ENCODE measurements around the gene DOCK7.
A peak's percentile ranks its signal among the peaks of the same experiment; 100 is the strongest.

Gene DOCK7

GRCh38 chr1:62436039-62436465, 252.1 kb downstream of the DOCK7 start:
- DNase-seq (ENCODE audit: low read depth) = no peak
- peak overlapping the region; percentile 91 for H3K4me3 ChIP-seq (ENCODE audit: control insufficient read depth, low read depth, low read length)
- TF ChIP-seq CTCF (conservative IDR thresholded peaks at IDR 0.05; ENCODE audit: control insufficient read depth, insufficient read depth, low read depth, low read length) = no peak

DNA sequence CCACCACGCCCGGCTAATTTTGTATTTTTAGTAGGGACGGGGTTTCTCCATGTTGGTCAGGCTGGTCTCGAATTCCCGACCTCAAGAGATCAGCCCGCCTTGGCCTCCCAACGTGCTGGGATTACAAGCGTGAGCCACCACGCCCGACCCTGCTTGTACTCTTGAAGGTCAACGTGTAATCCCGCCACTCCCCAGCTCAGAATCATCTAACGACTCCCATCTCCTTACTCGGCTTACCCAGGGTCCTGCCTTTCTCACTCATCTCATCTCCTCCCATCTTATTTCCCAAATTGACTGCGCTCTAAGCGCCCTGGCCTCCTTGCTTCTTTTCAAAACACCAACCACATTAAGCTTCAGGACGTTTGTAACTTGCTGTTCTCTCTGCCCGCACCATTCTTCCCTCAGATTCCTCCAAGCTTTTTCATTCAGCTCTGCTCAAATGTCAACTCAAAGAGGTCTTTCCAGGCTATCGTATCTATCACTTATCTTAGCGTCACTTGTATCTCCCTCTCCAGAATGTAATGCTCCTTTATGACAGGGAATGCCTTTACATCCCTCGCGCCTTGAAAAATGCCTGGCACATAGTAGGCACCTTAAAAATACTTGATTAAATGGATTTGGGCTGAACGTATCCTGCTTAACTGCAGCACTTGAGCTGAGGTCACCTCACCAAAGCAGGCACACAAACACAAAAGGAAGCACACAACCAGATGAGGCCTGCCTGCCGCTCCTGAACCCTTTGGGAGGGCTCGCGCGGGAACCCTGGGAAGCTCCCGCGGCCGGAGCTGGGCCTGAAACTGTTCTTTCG, 252.8 kb downstream of the DOCK7 start:
- no peak for TF ChIP-seq CTCF (conservative IDR thresholded peaks at IDR 0.05; ENCODE audit: control insufficient read depth, insufficient read depth, low read depth, low read length)
- DNase-seq (ENCODE audit: low read depth) = no peak
- H3K4me3 ChIP-seq (ENCODE audit: control insufficient read depth, low read depth, low read length) = peak overlapping the region; percentile 91

DNA sequence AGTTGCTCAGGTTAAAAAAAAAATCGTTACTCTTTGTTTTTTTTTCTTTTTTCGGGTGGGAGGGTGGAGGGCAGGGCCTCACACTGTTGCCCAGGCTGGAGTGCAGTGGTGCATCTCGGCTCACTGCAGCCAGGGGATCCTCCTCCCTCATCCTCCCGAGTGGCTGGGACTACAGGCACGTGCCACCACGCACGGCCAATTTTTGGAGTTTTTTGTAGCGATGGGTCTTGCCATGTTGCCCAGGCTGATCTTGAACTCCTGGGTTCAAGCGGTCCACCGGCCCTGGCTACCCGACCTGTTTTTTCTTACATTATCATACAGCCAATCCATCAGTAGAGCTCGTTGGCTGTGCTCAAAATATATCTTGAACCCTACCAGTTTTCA, 253.6 kb downstream of the DOCK7 start:
- H3K4me3 ChIP-seq (ENCODE audit: control insufficient read depth, low read depth, low read length) = no peak overlapping the region
- no peak for TF ChIP-seq CTCF (conservative IDR thresholded peaks at IDR 0.05; ENCODE audit: control insufficient read depth, insufficient read depth, low read depth, low read length)
- no peak for DNase-seq (ENCODE audit: low read depth)

DNA sequence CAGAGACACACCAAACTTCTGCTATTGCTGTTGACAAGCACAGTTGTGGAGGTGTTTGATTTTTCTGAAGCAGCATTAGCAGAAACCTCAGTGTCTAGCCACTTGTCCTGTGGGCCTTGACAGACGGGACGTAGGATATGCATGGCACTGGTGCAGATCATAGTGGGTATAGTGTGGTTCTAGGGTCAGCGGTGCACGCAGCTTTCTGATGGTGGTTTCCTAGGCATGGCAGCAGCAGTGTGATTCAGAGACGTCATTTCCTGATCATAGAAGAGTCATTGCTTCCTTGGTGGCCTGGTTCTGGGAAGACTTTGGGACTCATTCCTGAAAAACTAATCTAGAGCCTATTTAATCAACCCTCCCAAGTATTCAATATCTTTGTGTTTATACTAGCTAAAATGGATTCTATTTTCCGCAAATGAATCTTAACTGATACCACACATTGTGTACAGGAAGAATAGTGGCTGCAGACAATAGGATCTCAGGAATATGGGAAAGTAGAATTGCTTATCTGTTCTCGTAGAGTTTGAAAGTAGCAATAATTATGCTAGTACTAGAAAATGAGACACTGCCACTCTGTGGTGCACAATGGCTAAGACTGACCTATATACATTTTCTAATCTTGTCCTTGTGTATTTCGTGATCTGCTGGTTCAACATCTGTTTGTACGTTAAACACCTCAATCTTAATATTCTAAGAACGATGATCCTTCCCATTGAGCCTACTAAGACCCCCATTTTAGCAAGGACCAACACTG, 254.1 kb downstream of the DOCK7 start:
- DNase-seq (ENCODE audit: low read depth) = peak; percentile 25
- no peak for TF ChIP-seq CTCF (conservative IDR thresholded peaks at IDR 0.05; ENCODE audit: control insufficient read depth, insufficient read depth, low read depth, low read length)
- no peak overlapping the region for H3K4me3 ChIP-seq (ENCODE audit: control insufficient read depth, low read depth, low read length)

DNA sequence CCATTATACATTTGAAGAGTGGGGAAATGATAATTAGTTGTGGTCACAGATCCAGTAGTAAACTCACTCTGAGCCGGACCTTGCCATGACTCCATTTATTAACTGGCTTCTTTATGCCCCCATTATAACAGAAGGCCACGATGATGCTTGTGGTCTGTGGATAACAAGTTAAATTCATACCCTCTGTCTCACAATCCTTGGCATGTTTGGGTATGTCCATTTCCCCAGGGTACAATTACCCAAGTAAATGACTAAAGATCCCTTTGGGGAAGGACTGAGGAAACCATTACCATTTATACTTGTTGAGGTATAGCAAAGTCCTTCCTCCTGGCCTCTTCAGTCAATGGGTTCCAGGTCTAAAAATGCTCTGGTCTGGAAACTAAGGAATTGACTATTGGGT, 258.6 kb downstream of the DOCK7 start:
- no peak overlapping the region for H3K4me3 ChIP-seq (ENCODE audit: control insufficient read depth, low read depth, low read length)
- TF ChIP-seq CTCF (conservative IDR thresholded peaks at IDR 0.05; ENCODE audit: control insufficient read depth, insufficient read depth, low read depth, low read length) = no peak
- DNase-seq (ENCODE audit: low read depth) = peak; percentile 17

- DNase-seq (ENCODE audit: low read depth) = no peak
- H3K4me3 ChIP-seq (ENCODE audit: control insufficient read depth, low read depth, low read length) = no peak overlapping the region
- no peak for TF ChIP-seq CTCF (conservative IDR thresholded peaks at IDR 0.05; ENCODE audit: control insufficient read depth, insufficient read depth, low read depth, low read length)
These were observed 259.8 kb downstream of the DOCK7 start for GRCh38 chr1:62428351-62428750.
